HEK293 (cell line): Measurements from ENCODE around the gene OR4D11.

Experiments
- GLI2 ChIP-seq: fragments of 450-650 bp; formaldehyde crosslinking; IDR thresholded peaks from 2 replicates; pipeline ENCODE4; 2017; ENCODE audit warnings: missing biosample characterization, missing genetic modification characterization, low read depth, borderline replicate concordance
- KLF9 ChIP-seq: fragments of 450-650 bp; formaldehyde crosslinking; IDR thresholded peaks from 2 replicates; pipeline ENCODE4 v1.5.1; 2016; ENCODE audit warnings: missing biosample characterization, missing genetic modification characterization, low read depth
- MEIS1 ChIP-seq: sonication (generic); formaldehyde crosslinking; IDR thresholded peaks from 2 replicates; pipeline ENCODE4 v1.8.1; 2022; ENCODE audit warnings: missing genetic modification reagents, mild to moderate bottlenecking, borderline replicate concordance
- MYNN ChIP-seq: fragments of 450-650 bp; formaldehyde crosslinking; IDR thresholded peaks from 2 replicates; pipeline ENCODE4 v1.5.1; 2016; ENCODE audit warnings: missing biosample characterization, missing genetic modification characterization, borderline replicate concordance
- ZBTB20 ChIP-seq: fragments of 450-650 bp; formaldehyde crosslinking; IDR thresholded peaks from 2 replicates; pipeline ENCODE4 v1.5.1; 2016; ENCODE audit warnings: missing biosample characterization, missing genetic modification characterization
- ZNF639 ChIP-seq: fragments of 450-650 bp; formaldehyde crosslinking; IDR thresholded peaks from 2 replicates; pipeline ENCODE4 v1.5.1; 2016; ENCODE audit warnings: missing biosample characterization, missing genetic modification characterization
- ZNF654 ChIP-seq: fragments of 450-650 bp; formaldehyde crosslinking; IDR thresholded peaks from 2 replicates; pipeline ENCODE4 v1.5.1; 2016; ENCODE audit warnings: low read depth, missing biosample characterization, missing genetic modification characterization
- ZNF747 ChIP-seq: fragments of 450-650 bp; formaldehyde crosslinking; IDR thresholded peaks from 2 replicates; pipeline ENCODE4 v1.5.1; 2016; ENCODE audit warnings: missing biosample characterization, missing genetic modification characterization
- ZNF785 ChIP-seq: fragments of 450-650 bp; formaldehyde crosslinking; IDR thresholded peaks from 2 replicates; pipeline ENCODE4 v1.5.1; 2016; ENCODE audit warnings: missing biosample characterization, missing genetic modification characterization
- TF ChIP-seq, protein P1 (sequence below): fragments of 450-650 bp; formaldehyde crosslinking; IDR thresholded peaks from 2 replicates; pipeline ENCODE4 v1.5.1; 2016; ENCODE audit warnings: missing biosample characterization, missing genetic modification characterization
- TF ChIP-seq, protein P2 (sequence below): IDR thresholded peaks from 2 replicates; pipeline ENCODE4 v1.6.1; 2011; ENCODE audit warnings: mild to moderate bottlenecking, low read depth, low read length, borderline replicate concordance

- TF ChIP-seq ZBTB20 (tag by site-specific recombination) (no peak), ZNF639 (tag by site-specific recombination) (no peak), MEIS1 (CRISPR knock-in tag) (no peak), ZNF785 (no peak), ZNF654 (no peak), ZNF747 (no peak), KLF9 (no peak), GLI2 (no peak), MYNN (tag by site-specific recombination) (no peak)
- TF ChIP-seq, protein P1, sequence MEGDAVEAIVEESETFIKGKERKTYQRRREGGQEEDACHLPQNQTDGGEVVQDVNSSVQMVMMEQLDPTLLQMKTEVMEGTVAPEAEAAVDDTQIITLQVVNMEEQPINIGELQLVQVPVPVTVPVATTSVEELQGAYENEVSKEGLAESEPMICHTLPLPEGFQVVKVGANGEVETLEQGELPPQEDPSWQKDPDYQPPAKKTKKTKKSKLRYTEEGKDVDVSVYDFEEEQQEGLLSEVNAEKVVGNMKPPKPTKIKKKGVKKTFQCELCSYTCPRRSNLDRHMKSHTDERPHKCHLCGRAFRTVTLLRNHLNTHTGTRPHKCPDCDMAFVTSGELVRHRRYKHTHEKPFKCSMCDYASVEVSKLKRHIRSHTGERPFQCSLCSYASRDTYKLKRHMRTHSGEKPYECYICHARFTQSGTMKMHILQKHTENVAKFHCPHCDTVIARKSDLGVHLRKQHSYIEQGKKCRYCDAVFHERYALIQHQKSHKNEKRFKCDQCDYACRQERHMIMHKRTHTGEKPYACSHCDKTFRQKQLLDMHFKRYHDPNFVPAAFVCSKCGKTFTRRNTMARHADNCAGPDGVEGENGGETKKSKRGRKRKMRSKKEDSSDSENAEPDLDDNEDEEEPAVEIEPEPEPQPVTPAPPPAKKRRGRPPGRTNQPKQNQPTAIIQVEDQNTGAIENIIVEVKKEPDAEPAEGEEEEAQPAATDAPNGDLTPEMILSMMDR (tag by site-specific recombination) = no peak
- TF ChIP-seq, protein P2, sequence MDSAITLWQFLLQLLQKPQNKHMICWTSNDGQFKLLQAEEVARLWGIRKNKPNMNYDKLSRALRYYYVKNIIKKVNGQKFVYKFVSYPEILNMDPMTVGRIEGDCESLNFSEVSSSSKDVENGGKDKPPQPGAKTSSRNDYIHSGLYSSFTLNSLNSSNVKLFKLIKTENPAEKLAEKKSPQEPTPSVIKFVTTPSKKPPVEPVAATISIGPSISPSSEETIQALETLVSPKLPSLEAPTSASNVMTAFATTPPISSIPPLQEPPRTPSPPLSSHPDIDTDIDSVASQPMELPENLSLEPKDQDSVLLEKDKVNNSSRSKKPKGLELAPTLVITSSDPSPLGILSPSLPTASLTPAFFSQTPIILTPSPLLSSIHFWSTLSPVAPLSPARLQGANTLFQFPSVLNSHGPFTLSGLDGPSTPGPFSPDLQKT = no peak
Observed at GRCh38 chr11:59553323-59553722, 49.9 kb downstream of the OR4D11 start.
